HT-29 (cell line): ENCODE measurements around the gene NECAB2. TPM values are rescaled to one million over a fixed set of nuclear protein-coding genes. Genes with fewer than 3 reads are reported as not detected.

ENCODE experiments used
- DNase-seq: peaks from one replicate; pipeline ENCODE4 v3.0.0-alpha.2; 2015; ENCODE audit warnings: low spot score
- total RNA-seq: library from RNA; depleted of rRNA; stranded (reverse); fragments of >200 nt; shearing (Covaris generic); gene quantifications from 2 replicates; pipeline ENCODE4 v1.2.3, GENCODE V29; 2014

Gene NECAB2
- total RNA-seq, 1 experiment from 2014 or later: not detected

DNA sequence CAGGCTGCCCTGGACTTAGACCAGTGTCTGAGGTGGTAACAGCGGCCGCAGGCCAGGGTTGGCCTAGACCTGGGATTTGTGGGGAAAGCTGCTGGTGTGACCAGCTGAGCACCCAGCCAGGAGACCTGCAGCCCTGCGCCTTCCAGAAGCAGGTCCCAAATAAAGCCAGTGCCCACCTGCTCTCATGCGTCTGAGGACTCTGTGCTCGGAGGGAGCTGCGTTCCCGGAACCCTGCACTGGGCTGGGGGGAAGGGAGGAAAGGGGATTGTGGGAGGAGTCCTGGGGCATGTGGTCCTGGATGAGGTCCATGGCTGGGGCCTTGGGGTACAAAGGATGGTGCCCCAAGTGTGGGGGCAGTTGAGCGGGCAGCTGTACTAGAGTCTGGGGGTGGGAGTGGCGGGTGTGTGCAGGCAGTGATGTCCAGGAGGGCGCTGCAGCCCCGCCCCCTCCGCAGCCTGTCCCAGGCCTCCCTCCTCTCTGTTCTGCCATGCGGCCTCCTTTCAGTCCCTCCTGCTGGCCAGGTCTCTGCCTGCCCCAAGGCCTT is 1.8 kb upstream of the NECAB2 start:
- no peak for DNase-seq

DNA sequence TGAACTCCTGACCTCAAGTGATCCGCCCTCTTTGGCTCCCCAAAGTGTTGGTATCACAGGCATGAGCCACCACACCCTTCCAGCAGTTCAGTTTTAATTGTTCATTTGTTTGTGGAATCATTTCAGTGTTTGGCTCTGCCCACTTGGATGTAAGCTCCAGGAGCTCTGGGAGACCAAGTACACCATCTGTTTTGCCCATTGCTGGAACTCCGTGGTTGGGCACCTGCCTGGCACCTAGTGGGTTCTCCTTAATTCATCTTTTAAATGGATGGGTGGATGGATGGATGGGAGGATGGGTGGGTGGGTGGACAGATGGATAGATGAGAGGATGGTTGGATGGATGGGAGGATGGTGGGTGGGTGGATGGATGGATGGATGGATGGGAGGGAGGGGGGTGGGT is 953 bp upstream of the NECAB2 start:
- DNase-seq: no peak

DNA sequence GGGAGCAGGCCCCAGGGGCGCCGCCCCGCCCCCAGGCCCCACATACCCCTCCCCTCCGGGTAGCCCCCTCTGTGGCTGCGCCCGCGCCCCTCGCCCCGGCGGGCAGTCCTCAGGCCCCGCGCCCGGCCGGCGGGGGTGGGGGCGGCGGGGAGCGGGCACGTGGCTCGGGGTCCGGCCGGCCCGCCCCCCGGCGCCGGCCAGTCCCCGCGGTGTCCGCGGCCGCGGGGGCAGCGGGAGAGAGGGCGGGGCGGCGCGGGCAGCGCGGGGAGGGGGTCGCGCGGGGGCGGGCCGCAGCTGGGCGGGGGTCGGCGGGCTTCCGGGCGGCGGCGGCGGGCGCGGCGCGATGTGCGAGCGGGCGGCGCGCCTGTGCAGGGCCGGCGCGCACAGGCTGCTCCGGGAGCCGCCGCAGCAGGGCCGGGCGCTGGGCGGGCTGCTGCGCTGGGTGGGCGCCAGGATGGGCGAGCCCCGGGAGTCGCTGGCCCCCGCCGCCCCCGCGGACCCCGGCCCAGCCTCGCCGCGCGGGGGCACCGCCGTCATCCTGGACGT is 335 bp downstream of the NECAB2 start:
- DNase-seq: no peak

DNA sequence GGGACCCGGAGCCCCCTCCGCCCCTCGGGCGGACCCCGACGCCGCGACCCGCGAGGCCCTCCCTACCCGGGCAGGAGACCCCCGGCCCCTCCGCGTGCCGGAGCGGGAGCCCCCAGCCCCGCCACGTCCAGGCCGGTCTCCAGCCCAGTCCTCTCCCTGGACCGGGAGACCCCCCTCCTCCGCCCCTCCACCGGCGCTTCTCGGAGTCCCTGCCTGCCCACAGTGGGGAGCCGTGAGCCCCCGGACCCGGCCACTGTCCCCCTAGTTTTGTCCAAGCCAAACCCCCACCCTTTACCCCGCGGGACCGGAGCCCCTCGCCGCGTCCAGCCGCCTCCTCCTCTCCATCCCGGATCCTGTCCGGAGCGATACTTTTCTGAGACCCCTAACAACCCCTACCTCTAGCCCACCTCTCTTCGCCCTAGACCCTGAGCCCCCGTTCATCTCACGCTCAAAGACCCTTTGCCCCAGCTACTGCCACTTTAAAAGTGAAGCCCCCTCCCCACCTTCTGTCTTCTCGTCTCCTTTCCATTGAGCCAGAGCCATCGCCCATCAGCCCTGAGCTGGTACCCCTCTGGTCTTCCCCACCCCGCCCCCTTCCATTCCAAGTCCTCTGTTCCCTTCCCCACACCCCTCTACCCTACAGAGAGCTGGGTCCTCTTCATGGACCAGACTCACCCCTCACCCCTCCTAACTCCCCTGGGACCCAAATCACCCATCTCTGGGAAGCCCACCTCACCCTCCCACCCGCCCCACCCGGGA is 1.0 kb downstream of the NECAB2 start:
- DNase-seq: no peak

DNA sequence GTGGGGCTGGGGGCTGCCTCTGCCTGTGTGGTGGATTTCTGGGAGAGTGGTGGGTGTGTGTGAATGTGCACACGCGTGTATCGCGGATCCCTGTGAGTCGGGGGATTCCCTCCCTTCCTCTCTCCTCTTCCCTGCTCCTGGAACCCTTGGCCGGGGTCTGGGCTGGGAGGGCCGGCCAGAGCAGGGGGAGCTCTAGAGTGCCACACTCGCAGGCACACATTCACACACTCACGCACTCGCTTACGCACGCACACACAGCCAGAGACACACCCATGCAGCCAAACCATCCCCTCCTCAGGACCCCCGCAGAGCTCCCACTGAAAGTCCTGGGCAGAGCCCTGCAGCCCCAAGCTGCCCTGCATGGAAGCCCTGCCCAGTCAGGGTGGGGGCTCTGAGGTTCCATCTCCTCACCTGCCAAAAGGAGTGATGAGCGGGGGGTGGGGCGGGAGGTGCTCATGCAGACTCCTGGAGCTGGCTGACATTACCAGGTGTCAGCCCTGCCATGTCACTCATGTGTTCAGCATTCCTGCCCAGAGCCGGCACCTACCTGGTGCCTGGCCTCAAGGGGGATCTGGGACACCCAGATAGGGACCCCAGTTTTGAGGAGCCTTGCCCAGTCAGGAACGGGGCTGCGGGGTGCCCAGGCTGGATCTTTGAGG is 1.9 kb downstream of the NECAB2 start:
- DNase-seq: no peak

DNA sequence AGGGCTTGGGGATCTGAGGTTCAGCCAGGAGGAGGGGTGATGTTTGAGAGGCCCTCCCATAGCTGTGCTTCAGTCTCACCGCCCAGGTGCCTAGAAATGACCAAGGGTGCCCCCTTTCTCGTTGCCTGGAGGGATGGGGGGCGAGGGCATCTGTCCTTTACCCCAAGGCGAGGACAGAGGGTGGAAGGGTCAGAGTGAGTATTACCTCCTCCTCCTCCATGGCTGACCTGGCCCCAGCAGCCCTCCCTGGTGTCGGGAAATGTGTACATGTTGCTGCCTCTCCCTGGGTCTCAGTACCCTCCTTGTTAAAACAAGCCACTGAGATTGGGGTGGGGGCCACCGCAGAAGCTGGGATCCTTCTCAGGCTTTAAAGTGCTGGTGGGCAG is 2.4 kb downstream of the NECAB2 start:
- no peak for DNase-seq

DNA sequence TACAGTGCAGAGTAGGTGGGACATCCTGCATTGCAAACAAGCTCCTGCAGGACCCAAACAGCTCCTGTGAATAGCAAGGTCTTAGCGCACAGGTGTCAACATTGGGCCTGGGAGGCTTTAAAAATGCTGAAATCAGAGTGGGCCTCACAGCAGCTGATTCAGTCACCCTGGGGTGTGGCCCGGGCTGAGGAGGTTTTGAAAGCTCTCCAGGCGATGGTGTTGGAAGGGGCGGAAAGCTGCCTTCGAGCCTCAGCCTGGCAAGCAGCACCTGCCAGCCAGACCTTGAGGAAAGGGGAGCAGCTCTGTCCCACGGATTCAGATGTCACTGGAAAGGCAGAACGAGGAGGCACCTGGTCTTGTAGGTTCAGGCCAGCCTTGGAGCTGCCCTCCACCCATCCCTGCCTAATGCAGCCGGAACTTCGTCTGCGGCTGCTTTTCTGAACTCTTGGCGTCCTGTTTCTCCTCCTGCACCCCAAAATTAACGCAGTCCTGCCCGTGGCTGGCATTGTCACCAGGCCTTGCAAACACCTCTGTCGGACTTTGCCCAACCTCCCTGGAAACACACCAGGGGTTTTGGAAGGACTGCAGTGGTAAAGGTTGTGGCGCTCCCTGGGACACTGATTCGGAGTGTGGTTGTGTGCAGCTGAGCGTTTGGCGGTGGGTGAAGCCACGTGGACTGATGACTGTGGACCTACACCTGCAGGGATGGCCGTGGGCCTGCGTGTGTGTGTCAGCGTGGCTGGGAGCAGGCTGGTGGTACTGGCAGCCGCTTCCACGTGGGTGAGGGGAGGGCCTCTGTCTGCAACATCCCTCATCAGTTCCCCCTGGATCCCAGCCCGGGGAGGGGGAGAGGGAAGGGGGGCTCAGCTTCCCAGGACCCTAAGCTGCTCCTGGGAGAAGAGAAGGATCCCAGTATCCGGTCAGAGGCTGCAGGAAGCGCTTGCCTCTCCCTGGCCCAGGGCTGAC is 3.4 kb downstream of the NECAB2 start:
- no peak for DNase-seq

DNA sequence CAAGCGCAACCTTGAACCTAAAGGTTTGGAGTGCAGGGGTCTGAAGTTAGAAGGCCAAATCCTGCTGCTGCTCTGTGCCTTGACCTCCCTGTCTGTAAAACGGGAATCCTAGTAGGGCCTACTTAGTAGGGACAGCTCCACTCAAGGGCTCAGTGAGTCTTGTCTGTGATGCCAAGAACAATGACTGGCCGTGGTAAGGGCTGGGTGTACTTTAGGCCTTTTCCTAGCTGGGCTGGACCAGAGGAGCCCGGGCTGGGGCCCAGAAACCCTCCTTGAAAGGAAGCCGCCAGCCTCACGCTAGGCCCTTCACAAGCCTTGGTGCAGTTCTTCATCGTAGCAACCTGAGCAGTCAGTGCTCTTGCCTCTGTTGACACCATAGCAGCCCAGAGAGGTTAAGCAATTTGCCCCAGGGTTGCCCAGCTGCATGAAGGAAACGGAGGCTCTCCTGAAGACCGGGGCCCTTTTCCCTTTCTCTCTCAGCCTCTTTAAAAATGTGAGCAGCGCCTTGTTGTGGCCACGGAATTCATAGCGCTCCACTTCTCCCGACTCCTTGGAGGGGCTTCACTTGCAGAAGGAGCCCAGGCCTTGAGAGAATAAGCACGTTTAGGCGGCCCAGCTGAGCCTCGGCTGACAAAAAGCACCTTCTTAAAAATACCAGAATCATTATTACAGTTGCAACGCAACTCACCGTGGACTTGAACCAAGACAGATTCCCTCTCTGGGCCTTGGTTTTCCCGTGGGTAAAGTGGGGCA is 4.4 kb downstream of the NECAB2 start:
- no peak for DNase-seq

DNA sequence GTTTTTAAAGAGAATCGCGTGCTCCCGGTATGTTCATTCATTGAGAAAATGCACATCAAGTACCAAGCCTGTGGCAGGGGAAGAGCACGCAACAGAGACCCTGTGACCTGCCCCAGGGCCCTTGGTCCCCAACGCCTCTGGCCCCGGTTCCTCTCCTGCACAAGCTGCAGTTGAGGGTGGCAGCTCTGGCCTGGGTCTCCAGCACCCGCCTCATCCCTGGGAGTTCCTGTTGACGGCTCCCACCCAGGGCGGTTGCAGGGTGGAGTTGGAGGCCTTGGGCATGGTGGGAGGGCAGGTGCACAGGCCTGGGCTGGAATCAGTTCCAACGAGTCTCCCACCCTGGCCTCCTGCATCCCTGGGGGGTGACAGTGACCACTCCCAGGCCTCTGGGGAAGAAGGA is 5.0 kb downstream of the NECAB2 start:
- DNase-seq: no peak

DNA sequence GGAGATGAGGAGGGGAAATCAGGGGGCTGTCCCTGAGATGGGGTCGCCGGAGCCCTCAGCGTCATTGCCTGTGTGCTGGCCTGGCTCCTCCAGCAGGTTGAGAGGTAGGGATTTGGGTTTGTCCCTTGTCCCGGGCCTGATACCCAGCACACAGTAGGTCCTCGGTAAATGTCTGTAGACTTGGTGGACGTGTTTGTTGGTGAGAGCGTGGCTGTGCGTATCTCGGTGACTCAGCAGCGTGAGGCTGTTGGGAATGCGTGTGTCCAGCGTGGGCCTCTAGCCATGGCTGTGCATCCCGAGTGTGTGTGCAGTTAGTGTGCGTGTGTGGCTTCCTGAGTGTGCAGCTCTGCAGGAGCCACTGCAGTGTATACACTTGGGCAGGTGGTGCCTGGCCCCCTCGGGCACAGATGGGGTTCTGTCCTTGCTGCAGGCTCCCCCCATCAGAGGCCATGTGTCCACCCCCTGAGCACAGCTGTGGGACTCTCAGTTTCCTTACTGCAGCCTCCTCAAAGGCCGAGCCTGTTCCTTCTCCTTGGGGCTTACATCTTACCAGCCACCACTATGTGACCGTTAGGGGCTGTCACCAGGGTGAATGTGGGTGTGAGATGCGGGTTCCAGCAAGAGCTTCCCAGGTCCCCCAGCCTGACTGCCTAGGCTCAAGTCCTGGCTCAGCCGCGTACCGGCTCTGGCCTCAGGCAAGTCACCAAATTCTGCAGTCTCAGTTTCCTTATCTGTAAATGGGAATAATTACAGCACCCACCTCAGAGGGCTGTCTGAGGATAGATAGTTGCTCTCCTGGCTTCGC is 5.7 kb downstream of the NECAB2 start:
- DNase-seq: no peak

DNA sequence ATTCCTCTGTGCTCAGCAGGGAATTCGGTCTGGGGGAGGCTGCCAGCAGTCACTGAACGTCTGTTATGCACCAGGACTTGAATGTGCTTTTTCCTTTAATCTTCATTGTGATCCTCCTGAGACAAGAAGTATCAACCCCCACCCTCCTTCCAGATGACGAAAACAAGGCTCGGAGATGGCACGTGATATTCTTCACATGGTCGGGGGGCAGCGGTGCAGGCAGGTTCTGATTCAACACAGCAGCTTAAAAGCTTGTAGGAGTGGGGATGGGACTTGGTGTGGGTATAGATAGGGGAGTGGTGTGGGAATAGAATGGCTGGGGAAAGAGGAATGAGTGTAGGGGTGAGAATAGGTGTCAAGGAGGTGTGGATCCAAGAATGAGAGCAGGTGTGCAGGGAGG is 6.4 kb downstream of the NECAB2 start:
- no peak for DNase-seq

DNA sequence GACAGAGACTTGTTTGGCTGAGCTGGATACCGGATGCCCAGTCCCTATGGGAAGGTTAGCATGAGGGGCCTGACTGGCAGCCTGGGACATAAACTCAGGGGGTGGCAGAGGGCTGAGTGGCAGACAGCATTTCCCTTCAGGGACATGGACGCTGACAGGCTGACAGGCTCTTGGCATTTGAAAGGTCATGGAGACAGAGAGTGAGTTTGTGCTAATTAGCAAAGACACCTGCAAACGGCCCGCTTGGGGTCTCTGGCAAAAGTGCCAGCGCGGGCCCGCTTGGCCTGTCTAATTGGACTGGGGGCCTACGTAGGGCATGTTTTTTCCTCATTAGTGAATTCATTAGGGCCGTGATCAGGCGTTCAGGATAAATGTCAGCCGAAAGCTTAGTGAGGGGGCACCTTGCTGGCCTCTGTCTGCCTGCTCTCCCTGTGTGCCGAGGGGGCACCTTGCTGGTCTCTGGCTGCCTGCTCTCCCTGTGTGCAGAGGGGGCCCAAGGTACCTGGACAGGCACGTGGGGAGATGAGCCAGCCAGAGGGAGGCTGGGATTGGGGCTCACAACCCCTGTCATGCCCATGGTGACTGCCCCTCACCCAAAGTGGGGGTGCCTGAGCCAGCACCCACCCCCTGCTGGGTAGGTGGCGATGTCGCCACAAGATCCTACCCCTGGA is 7.7 kb downstream of the NECAB2 start:
- DNase-seq: no peak

DNA sequence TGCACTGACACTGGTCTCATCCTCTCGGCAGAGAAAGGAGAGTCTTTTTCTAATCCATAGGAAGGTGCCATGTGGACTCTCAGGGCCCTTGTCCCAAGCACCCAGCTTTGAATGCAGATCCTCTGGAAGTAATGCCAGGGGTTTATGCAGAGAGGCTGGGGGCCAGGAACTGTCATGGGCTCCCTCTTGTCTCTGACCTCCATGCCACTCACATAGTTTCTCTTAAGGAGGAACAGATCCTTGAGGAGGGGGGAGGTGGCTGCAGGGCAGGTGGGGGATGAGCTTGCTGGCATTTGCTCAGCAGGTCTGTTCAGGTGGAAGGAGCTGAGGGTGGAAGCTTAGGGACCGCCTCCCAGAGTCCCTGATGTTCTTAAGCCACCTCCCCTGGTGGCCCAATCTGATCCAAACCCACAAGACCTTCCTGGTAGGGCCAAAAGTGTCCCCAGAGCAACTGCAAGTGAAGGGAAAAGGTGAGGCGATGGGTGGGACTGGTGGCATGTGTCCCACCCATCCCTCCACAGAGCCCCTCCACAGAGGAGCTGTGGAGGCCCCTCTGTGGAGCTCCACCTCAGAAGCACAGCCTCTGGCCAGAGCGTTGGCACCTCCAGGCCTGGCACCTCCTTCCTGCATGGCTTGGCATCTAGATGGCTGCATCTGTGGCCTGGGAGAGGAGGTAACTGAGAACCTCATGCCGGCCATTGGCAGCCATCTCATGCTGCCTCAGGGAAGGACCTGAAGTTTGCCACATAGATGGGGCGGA is 9.2 kb downstream of the NECAB2 start:
- no peak for DNase-seq

DNA sequence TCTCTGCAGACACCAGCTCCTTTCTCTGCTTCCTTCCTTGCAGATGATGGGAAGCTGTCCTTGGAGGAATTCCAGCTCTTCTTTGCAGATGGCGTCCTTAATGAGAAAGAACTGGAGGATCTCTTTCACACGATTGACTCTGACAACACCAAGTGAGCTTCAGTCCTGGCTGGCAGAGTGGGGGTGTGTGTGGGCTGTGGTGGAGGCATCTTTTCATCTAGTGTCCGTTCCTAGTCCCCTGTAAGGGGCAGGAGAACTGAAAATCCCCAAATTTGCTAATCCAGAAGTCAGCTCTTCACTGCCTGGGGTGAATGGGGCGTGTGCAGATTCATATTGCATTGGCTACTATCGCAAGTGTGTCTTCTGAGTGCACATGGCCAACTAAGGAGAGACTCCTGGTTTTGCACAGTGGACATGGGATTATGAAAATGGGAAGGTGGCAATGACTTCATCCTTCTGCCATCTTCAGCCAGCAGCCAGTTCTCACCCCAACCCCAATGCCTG is 10.4 kb downstream of the NECAB2 start:
- DNase-seq: no peak

DNA sequence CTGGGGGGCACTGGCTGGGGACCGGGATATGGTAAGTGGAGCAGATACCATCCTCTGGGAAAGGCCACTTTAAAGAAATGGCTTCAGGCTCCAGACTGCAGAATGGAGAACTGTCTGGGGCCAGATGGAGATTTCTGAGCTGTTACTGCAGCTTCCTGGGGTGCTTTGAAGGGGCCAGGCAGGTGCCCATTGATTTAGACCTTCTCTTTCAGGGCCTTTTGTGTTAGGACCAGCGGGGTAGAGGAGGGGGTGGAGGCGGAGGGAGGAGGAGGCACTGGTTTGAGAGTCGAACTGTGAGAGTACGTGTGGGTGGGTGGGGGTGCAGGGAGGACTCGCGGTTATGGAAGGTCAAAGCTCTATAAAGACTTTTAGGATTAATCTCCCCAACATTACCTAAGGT is 11.4 kb downstream of the NECAB2 start:
- DNase-seq: no peak

DNA sequence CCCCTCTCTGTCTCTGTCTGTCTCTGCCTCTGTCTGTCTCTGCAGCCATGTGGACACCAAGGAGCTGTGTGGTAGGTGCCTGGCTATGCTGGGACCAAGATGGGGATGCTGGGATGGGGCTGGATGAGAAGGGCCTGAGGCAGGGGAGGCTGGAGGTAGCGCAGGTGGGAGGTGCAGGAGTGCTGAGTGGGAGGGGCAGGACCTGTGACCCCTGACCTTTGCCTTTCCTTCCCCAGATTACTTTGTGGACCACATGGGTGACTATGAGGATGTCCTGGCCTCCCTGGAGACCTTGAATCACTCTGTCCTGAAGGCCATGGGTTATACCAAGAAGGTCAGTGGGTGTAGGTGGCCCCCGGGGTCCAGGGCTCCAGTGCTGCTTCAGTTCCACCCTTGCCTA is 12.8 kb downstream of the NECAB2 start:
- no peak for DNase-seq

DNA sequence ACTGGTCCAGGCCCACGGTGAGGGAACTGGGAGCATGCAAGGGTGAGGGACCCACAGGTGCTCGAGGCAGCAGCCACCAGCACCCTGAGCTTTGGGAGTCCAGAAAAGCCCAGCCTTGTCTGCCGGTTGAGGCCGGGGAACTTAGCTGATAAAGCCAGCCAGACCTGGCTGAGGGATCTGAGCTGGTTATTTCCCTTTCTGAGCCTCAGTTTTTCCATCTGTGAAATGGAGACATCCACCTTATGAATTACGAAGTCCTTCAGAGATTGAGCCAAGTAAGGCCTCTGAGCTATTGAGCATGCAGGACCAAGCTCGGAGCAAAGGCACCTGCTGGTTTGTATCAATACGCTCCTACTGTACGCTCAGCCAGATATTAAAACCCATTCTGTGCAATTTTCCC is 13.8 kb downstream of the NECAB2 start:
- DNase-seq: no peak

DNA sequence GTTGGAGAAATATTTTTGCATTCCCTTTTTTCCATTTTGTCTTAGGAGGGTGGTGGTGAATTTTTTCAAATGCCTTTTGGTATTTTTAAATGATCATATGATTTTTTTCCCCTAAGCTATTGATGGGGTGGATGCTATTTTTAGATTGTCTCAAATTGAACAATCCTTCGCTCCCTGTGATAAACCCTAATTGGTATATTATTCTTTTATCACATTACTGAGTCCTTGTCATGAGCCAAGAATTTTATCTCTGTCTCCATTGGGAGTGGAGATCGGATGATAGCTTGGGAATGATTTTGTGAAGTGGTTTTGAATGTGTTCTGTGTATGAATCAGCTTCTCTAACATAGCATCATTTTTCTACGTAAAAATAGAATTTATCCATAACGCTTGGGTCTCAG is 15.4 kb downstream of the NECAB2 start:
- DNase-seq: no peak

DNA sequence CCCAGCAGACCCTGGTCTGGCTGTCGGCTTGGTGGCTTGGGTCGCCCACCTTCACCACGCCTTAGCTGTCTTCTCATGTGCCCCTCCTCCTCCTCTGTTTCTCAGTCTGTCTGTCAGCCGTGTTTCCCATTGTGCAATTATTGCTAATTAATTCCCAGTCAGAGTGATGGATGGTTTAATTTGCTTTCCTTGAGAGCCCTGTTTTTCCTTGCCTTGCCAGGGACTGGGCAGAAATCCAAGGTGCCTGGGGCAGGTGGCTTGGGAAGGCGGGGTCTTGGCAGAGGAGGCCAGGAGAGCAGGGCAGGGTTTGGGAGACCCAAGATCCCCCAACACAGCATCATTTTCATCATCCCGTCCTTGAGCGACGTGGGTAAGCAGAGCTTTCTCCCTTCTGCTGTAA is 21.3 kb downstream of the NECAB2 start:
- no peak for DNase-seq
